HUES64 (cell line): ENCODE data around the gene DPP6.
"Not testable (repeated sequence)": the region's sequence is repeated elsewhere in the genome, so short reads cannot be mapped to it uniquely, and the experiment has no call there.

ENCODE experiments used
- H3K27ac ChIP-seq: 2 replicates; pipeline ENCODE4 v1.7.0; 2013; ENCODE audit warnings: low read depth, low read length, inconsistent platforms
- H3K27me3 ChIP-seq: 2 replicates; pipeline ENCODE4 v1.6.1; 2013; ENCODE audit warnings: mild to moderate bottlenecking, low read length; ENCODE audit not compliant: insufficient read depth
- H3K36me3 ChIP-seq: 2 replicates; pipeline ENCODE4 v1.6.1; 2013; ENCODE audit warnings: mild to moderate bottlenecking, low read length; ENCODE audit not compliant: insufficient read depth
- H3K4me1 ChIP-seq: 2 replicates; pipeline ENCODE4 v1.6.1; 2013; ENCODE audit warnings: mild to moderate bottlenecking, low read length, moderate library complexity; ENCODE audit not compliant: insufficient read depth
- H3K4me3 ChIP-seq: 2 replicates; pipeline ENCODE4 v1.5.1; 2013; ENCODE audit warnings: mild to moderate bottlenecking, low read length, moderate library complexity
- H3K9ac ChIP-seq: 2 replicates; pipeline ENCODE4 v1.6.1; 2013; ENCODE audit warnings: mild to moderate bottlenecking, low read depth, low read length
- H3K9me3 ChIP-seq: 2 replicates; pipeline ENCODE4 v1.6.1; 2013; ENCODE audit warnings: low read depth, low read length; ENCODE audit not compliant: insufficient read depth
- WGBS: fragments of 150-250, 120-280 bp; methylation state at CpG from one replicate; pipeline ENCODE4 v1.1.7; 2013; ENCODE audit warnings: missing lambda C conversion rate; 5-methylcytosine and 5-hydroxymethylcytosine counted together

The DPP6 gene

DNA sequence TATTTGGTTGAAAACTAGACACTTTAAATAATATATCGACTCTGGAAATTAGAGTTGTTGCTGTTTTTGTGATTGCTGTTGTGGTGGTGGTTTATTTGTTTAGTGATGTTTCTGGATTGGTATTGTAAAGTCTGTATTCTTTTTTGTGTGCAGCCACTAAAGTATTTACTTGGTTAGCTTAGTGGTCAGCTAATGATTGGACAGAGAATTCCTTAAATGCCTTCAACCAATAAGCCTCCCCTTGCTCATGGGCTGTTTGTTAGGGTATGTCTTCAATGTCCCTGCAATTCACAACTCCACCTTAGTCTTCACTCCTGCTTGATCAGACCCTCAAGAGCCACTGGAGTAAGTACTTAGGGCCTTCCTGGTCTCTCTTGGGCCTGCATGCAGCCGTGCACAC is 879.7 kb downstream of the DPP6 start:
- peaks cover 43% of the 10 kb centered on the region for H3K9me3 ChIP-seq
- H3K27ac ChIP-seq: no peak overlapping the region
- H3K4me3 ChIP-seq: no peak overlapping the region
- H3K9ac ChIP-seq: no peak overlapping the region
- 93% methylated on average over 2 of the region's 2 CpGs for WGBS
- H3K4me1 ChIP-seq: peaks cover 23% of the 10 kb centered on the region
- H3K36me3 ChIP-seq: no peaks in the 10 kb centered on the region
- H3K27me3 ChIP-seq: no peaks in the 10 kb centered on the region

DNA sequence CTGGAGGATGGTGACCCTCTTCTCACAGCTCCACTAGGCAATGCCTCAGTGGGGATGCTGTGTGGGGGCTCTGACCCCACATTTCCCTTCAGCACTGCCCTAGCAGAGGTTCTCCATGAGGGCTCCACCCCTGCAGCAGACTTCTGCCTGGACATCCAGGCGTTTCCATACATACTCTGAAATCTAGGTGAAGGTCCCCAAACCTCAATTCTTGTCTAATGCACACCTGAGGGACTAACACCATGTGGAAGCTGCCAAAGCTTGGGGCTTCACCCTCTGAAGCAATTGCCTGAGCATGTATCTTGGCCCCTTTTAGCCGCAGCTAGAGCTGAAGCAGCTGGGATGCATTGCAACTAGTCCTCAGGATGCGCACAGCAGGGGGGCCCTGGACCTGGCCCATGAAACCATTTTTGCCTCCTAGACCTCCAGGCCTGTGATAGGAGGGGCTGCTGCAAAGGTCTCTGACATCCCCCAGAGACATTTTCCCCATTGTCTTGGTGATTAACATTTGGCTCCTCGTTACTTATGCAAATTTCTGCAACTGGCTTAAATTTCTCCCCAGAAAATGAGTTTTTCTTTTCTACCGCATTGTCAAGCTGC is 882.3 kb downstream of the DPP6 start:
- Histone ChIP-seq H3K4me1 (peaks cover 12% of the 10 kb centered on the region), H3K9me3 (peaks cover 50% of the 10 kb centered on the region)
- H3K27ac ChIP-seq, H3K9ac ChIP-seq, H3K36me3 ChIP-seq, H3K27me3 ChIP-seq, H3K4me3 ChIP-seq: not testable (repeated sequence)
- WGBS: 90% methylated on average over 5 of the region's 5 CpGs

DNA sequence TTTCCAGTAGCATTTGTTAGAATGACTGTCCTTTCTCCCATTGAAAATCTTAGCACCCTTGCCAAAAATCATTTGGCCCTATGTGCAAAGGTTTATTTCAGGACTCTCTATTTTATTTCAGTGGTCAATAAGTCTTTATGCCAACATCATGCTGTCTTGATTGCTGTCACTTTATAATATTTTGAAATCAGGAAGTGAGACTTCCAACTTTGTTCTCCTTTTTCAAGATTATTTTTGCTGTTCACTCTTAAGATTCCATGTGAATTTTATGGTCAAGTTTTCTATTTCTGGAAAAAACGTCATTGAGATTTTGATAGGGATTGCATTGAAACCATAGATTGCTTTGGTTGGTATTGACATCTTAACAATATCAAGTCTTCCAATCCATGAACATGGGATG is 885.6 kb downstream of the DPP6 start:
- Histone ChIP-seq H3K9me3 (peaks cover 43% of the 10 kb centered on the region), H3K4me1 (no peaks in the 10 kb centered on the region), H3K27ac (no peak overlapping the region), H3K4me3 (no peak overlapping the region), H3K9ac (no peak overlapping the region), H3K27me3 (no peaks in the 10 kb centered on the region), H3K36me3 (peaks cover 9% of the 10 kb centered on the region; the same call in 1 of the 2 replicates)
- WGBS: no CpG with 5 or more reads among the region's 1 CpG

DNA sequence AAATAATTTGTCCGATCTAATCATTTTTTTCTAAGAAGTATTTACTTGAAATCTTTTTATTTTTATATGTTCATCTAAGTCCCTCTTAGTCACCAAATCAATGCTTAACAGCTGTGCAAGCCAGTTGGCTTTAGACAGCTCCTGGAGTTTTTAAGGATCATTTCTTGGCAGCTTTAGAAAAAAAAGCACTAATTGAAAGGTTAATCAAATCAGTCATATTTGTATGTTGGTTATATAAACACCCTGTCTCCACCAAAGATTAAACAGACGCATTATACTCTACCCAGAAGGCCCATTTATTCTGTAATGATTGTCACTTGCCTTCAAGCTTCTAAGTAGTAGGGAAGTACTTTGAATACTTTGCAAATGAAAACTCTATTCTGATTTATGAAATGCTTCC is 890.5 kb downstream of the DPP6 start:
- Histone ChIP-seq H3K27ac (no peak overlapping the region), H3K9ac (no peak overlapping the region), H3K36me3 (peaks cover 57% of the 10 kb centered on the region), H3K9me3 (0 out of 2 replicates have a peak, but pooled peaks cover 3% of the 10 kb centered on the region), H3K27me3 (no peaks in the 10 kb centered on the region), H3K4me1 (no peaks in the 10 kb centered on the region), H3K4me3 (no peak overlapping the region)
- WGBS: no CpG with 5 or more reads among the region's 2 CpGs
